ENCODE data around the gene JARID2. TPM values are rescaled to one million over a fixed set of nuclear protein-coding genes. Genes with fewer than 3 reads are reported as not detected.

JARID2 gene
- total and polyA plus RNA-seq, 2 of the 4 experiments (the other 2 are of a cell fraction), result 9.6 to 12.9 TPM

- H2BK5ac ChIP-seq (ENCODE audit: low read depth, low read length, poor library complexity, severe bottlenecking), result no peak overlapping the region
- H4K8ac ChIP-seq (ENCODE audit: low read depth in 2 of 2, low read length in 2 of 2), result no peak overlapping the region
- no peak overlapping the region for H2AK9ac ChIP-seq (replicated peaks; ENCODE audit: low read depth, low read length, poor library complexity)
- 0 out of 2 replicates have a peak overlapping the region, but pooled peaks have one; percentile 22 for H2BK20ac ChIP-seq (ENCODE audit: low read depth, low read length)
- no peak overlapping the region for H3K27ac ChIP-seq (ENCODE audit: insufficient read depth, low read length)
- WGBS, 2 experiments (ENCODE audit: extremely low coverage in 2 of 2, insufficient read length in 1 of 2), result 0% methylated on average over 1 of the region's 7 CpGs; no CpG with 5 or more reads in 1 of the 2 experiments
- ChIA-PET POLR2A (ENCODE audit: unreplicated experiment) (no interaction called here), CTCF (interaction anchor here (0.6 to 1.8 kb wide), 2 partner anchors 10 to 186 kb away, joined by 3 to 4 read pairs; no protein-coding TSS in a partner anchor)
- no peaks in the 10 kb centered on the region for H3K9me3 ChIP-seq (ENCODE audit: control insufficient read depth, insufficient read depth, low read length)
- ATAC-seq (ENCODE audit: low read depth) (peak; percentile 63), DNase-seq (peak; percentile 78)
- BruUV-seq (replicated peaks), result no TSS peak
- H3K9ac ChIP-seq (ENCODE audit: low read depth, low read length), result no peak overlapping the region
- no peak overlapping the region for H2AK5ac ChIP-seq (ENCODE audit: low read depth, low read length)
- H3K9me1 ChIP-seq (ENCODE audit: insufficient read depth, low read length), result peaks cover 13% of the 10 kb centered on the region
- H3K4ac ChIP-seq (ENCODE audit: low read depth, low read length), result no peak overlapping the region
- H2BK120ac ChIP-seq (ENCODE audit: low read depth, low read length), result 0 out of 2 replicates have a peak overlapping the region, but pooled peaks have one; percentile 14
- H3K23ac ChIP-seq (ENCODE audit: low read depth, low read length), result no peak overlapping the region
- no peak overlapping the region; the same call in 2 of the 3 replicates for H2BK15ac ChIP-seq (ENCODE audit: low read depth, low read length)
- H2AFZ ChIP-seq (replicated peaks; ENCODE audit: low read length, poor library complexity), result no peak overlapping the region
- H3K14ac ChIP-seq (replicated peaks; ENCODE audit: low read depth, low read length), result no peak overlapping the region
- intact Hi-C loops (cut with micrococcal nuclease) (loop anchor here (1.0 to 10.0 kb wide), 6 partner anchors 39 to 1229 kb away; no protein-coding TSS in a partner anchor), dilution Hi-C loops (cut with HindIII; ENCODE audit: low sequenced_read_pairs, unreplicated experiment) (no loop called here), in situ Hi-C loops (cut with MboI; ENCODE audit: low sequenced_read_pairs) (no loop called here)
- peak overlapping the region; percentile 66; the same call in 1 of the 2 replicates for H3K18ac ChIP-seq (ENCODE audit: low read depth, low read length)
- H4K91ac ChIP-seq (ENCODE audit: insufficient read depth, low read depth, low read length), result no peak overlapping the region
- H3K4me3 ChIP-seq (ENCODE audit: insufficient read depth, low read depth, low read length), result no peak overlapping the region
- TF ChIP-seq USF2 (IDR thresholded peaks at IDR 0.05; ENCODE audit: low read depth, low read length) (no peak), RAD21 (IDR thresholded peaks at IDR 0.05; ENCODE audit: low read length) (peak; percentile 83), CEBPB (IDR thresholded peaks at IDR 0.05; ENCODE audit: low read depth, low read length) (peak; percentile 46; the same call in 1 of the 2 replicates), SMC3 (IDR thresholded peaks at IDR 0.05; ENCODE audit: low read depth, low read length) (peak; percentile 58), CTCF (conservative IDR thresholded peaks at IDR 0.05; ENCODE audit: low read depth, low read length) (peak; percentile 84)
- H3K27me3 ChIP-seq (ENCODE audit: control insufficient read depth, insufficient read depth, low read length), result no peaks in the 10 kb centered on the region
- H3K4me1 ChIP-seq (ENCODE audit: control insufficient read depth, insufficient read depth, low read length), result peaks cover 19% of the 10 kb centered on the region
- H3K79me1 ChIP-seq (ENCODE audit: low read depth in 1 of 2, low read length in 2 of 2), result peaks cover 41 to 79% of the 10 kb centered on the region in 2 experiments
- no peak overlapping the region for H3K56ac ChIP-seq (ENCODE audit: extremely low read depth, insufficient read depth, low read length)
- peak overlapping the region; percentile 62; the same call in 1 of the 2 replicates for H4K5ac ChIP-seq (ENCODE audit: low read depth, low read length)
- H4K20me1 ChIP-seq (ENCODE audit: insufficient read depth, low read length), result peaks cover 85% of the 10 kb centered on the region
- no peaks in the 10 kb centered on the region for H3K36me3 ChIP-seq (ENCODE audit: control insufficient read depth, insufficient read depth, low read length)
- no peak overlapping the region; the same call in 1 of the 2 replicates for H3K4me2 ChIP-seq (ENCODE audit: low read depth, low read length)
Measured at GRCh38 chr6:15441215-15441868, 195.5 kb downstream of the JARID2 start.
